22Rv1 (cell line): ENCODE data around the gene NFIL3.

Experiments
- CTCF ChIP-seq: fragments of 450-650 bp; IDR thresholded peaks from 2 replicates; pipeline ENCODE4 v1.5.1; 2017; ENCODE audit warnings: mild to moderate bottlenecking
- ZFX ChIP-seq: fragments of 450-650 bp; IDR thresholded peaks from 2 replicates; pipeline ENCODE4 v1.6.1; 2017; ENCODE audit warnings: antibody characterized with exemption, borderline replicate concordance

GRCh38 chr9:91407580-91408318 lies 15.9 kb downstream of the NFIL3 start:
- TF ChIP-seq CTCF (no peak), ZFX (no peak)
